LNCaP clone FGC (cell line): ENCODE measurements around the gene FAM90A26.
"Not testable (repeated sequence)": the region's sequence is repeated elsewhere in the genome, so short reads cannot be mapped to it uniquely, and the experiment has no call there.

Experiments
- DNase-seq: peaks from one replicate; pipeline ENCODE4 v3.0.0-alpha.2; 2011; ENCODE audit warnings: low read depth
- H3K4me3 ChIP-seq: 2 replicates; pipeline ENCODE4 v1.5.1; 2011; ENCODE audit warnings: mild to moderate bottlenecking, low read depth, low read length, control low read depth

The FAM90A26 gene

DNA sequence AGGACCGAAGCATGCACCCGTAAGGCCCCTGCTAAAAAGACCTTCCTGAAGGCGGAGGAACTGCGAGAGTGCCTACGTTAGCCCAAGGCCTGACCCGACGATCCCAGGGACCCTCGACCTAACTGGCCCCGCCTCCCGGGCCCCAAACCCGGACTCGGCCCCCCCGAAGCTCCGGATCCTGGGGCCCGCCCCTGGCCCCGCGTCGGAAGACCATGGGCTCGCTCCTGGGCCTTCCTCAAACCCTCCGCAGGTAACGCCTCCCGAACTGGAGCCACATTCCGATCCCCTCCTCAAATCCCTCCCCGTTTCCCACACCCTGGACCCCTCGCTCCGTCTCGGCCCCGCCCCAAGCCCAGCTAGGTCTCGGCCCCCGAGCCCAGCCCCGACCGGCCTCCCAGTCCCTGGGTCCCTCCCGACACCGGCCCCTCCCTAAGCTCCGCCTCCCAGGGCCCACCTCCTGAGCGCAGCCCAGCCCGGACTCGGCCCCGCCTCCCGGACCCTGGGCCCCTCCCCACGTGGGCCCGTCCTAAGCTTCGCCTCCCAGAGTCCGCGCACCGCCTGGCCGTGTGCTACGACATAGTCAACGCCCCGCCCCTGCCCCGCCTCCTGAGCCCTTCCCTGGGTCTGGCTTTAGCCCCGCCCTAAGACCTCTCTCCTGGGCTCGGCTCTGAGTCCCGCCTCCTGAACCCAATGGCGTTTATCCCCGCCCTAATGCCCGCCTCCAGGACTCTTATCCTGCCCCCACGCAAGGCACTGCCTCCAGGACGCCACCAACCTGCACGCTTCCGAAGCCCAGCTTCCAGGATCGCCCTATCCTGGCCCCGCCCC is 17.8 kb upstream of the FAM90A26 start:
- DNase-seq, result peak; percentile 38
- H3K4me3 ChIP-seq, result peak overlapping the region; percentile 43

DNA sequence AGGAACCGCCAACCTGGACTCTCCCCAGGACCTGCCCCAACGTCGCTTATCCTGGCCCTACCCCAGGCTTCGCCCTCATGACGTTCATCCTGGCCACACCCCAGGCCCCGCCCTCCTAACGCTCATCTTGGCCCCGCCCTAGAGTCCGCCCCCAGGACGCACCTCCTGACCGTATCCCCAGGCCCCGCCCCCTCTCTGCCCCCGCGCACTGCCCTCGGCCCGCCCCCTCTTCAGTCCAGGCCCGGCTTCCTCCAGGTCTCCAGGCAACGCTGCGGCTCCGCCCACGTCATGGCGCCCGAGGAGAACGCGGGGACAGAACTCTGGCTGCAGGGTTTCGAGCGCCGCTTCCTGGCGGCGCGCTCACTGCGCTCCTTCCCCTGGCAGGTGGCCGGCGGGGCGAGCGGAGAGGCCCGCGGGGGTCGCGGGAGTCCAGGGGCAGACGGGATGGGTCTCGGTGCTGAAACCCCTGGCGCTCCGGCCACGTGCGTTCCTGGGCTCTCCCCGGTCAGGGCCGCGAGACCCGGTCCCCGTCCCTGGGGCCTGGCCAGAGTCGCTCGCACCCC is 17.1 kb upstream of the FAM90A26 start:
- peak; percentile 74 for DNase-seq

DNA sequence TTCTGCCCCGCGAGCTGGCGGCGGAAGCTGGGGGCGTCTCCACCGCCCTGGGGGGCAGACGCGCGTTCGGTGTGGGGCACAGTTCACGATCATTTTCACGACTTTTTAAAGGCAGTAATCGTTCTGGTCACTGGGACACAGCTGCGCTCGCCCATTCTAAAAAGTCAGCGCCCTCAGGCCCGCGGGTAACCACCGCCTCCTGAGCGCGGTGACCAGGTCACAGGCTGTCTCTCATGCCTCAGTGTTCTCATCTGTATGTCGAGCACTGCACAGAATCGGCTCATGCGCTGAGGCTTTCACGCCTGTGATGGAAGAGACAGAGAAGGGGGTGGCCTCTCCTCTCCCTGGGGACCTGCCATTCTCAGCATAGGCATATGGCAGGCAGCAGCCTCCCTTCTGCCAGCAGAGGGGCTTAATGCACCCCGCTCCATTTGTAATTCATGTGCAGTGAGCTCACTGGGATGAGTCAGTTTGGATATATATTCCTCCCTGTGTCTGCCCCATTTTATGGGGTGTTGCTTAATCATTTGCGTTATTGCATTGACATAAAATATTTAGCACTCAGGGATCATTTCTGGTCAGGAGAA is 16.5 kb upstream of the FAM90A26 start:
- not testable (repeated sequence) for DNase-seq
- H3K4me3 ChIP-seq, result peak overlapping the region; percentile 56

More for the DNA sequence above, 17.1 kb upstream of the FAM90A26 start:
- H3K4me3 ChIP-seq, result peak overlapping the region; percentile 56

DNA sequence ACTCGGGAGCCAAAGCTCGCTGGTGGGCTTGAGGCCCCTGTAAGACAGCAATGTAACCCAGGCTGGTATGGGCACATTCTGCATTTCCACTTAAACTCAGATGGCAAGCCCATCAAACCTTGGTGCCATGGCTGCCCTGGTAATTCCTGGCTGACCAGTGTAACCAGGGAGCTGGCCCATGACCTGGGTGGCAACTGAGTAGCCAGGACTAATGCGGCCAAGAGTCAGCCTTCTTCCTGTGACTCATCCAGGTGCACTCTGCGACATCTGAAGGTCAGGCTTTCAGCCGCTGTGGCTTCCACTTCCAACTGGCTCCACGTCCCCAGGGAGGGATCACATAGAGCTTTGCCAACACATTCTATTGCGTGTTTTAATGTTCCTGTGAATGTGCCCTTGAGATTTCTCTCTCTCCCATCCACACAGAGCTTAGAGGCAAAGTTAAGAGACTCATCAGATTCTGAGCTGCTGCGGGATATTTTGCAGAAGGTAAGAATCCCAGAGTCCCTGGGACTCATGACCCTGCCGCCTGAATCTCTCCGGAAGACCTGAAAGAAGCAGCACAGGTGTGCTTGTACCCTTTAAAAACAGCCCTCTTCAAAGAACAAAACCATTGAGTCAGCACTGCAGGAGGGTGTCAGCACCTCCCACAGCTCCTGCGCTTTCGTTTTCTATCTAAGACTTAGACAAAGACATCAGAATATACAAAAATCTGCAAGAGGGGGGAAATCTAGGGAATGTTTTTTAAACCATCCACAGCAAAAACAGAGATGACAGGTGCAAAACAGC is 14.9 kb upstream of the FAM90A26 start:
- H3K4me3 ChIP-seq, DNase-seq: not testable (repeated sequence)

DNA sequence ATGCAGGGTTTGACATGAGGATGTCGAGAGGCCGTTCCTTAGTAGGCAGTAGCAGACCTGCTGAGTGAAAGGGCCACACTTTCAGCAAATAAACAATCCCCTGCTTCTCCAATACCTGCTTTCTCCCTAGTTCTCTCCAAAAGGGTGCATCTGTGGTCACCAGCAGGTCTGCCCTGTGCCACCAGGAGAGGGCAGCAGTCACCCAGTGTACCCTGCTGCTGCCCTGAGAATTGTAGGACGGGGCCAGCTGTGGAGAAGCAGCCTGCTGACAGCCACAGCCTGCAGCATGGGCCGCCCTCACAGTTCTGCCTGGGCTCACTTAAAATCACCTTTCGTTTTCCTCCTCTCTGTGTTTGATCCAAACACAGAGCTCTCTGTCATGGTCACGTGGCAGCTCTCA is 11.8 kb upstream of the FAM90A26 start:
- not testable (repeated sequence) for DNase-seq, H3K4me3 ChIP-seq

DNA sequence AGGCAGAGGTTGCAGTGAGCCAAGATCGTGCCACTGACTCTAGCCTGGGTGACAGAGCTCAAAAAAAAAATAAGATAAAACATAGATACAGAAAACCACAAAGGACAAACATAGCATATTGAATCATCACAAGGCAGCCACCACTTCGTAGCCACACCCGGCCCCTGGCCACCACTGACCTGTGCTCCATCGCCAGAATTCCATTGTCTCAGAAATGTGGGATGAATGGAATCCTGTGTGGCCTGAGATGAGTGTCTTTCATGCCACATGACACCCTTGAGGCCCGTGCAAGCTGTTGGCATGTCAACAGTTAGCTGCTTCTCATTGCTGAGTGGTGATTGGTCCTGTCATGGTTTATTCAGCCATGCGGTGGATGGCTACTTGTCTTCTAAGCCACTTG is 10.2 kb upstream of the FAM90A26 start:
- DNase-seq, H3K4me3 ChIP-seq: not testable (repeated sequence)

DNA sequence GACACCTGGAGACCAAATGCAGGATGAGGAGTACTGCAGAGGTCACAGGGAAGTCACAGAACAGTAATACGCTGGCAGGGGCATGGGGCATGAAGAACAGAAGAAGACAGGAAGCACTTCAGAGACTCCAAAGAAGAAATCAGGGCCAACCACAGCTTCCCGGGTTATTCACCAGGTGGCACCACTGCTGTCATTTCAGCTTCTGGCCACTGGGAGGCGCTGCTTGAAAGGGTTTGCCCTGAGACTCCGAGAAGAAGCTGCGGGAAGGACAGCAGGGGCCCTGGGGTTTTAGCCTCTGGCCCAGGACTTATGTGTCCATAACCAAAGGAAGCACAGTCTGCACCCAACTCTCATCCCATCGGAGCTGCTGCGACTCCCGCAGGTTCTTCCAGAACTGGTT is 4.2 kb upstream of the FAM90A26 start:
- not testable (repeated sequence) for H3K4me3 ChIP-seq, DNase-seq

DNA sequence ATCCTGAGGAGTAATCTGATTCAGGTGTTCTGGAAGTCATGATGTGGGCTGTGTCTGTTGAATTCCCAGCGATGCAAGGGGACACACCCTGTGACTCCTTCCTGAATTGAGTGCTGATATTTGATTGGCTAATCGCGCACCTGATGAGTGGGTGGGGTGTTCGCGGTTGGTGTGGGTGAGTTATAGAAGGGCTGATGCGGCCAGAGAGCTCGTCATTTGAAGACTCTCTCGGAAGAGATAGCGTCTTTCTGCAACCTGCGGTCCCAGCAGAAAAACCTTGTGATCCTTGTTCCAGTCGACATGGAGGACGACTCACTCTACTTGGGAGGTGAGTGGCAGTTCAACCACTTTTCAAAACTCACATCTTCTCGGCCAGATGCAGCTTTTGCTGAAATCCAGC is 40.1 kb downstream of the FAM90A26 start, which contains the start of gene USP17L10:
Gene USP17L10, plus strand, starts transcription at position 301 of the 400 bp plus-strand sequence. Its CDS starts 0 bp downstream, at position 301.
- not testable (repeated sequence) for H3K4me3 ChIP-seq, DNase-seq

DNA sequence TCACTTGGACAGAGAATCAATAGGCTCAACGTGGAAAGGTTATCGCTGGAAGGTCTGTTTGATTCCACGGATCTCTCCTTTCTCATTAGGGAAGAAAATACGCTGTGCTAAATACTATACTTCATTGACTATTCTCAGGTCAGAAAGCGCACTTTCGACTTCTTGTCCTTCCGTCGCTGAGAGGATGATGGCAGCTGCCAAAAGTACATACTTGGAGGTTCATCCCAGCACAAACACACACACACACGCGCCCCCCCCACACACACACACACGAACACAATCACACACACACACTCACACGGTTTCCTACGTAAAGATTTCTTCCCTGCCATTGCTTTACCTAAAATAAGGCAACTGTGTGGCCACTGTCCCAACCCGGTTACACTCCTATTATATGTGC is 44.5 kb downstream of the FAM90A26 start:
- DNase-seq, H3K4me3 ChIP-seq: not testable (repeated sequence)

DNA sequence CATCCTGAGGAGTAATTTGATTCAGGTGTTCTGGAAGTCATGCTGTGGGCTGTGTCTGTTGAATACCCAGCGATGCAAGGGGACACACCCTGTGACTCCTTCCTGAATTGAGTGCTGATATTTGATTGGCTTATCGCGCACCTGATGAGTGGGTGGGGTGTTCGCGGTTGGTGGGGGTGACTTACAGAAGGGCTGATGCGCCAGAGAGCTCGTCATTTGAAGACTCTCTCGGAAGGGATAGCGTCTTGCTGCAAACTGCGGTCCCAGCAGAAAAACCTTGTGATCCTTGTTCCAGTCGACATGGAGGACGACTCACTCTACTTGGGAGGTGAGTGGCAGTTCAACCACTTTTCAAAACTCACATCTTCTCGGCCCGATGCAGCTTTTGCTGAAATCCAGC is 44.9 kb downstream of the FAM90A26 start, which contains the start of gene USP17L11:
Gene USP17L11, plus strand, starts transcription at position 301 of the 400 bp plus-strand sequence. Its CDS starts 0 bp downstream, at position 301.
- not testable (repeated sequence) for DNase-seq, H3K4me3 ChIP-seq

DNA sequence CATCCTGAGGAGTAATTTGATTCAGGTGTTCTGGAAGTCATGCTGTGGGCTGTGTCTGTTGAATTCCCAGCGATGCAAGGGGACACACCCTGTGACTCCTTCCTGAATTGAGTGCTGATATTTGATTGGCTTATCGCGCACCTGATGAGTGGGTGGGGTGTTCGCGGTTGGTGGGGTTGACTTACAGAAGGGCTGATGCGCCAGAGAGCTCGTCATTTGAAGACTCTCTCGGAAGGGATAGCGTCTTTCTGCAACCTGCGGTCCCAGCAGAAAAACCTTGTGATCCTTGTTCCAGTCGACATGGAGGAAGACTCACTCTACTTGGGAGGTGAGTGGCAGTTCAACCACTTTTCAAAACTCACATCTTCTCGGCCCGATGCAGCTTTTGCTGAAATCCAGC is 49.6 kb downstream of the FAM90A26 start, which contains the start of gene USP17L12:
Gene USP17L12, plus strand, starts transcription at position 301 of the 400 bp plus-strand sequence. Its CDS starts 0 bp downstream, at position 301.
- not testable (repeated sequence) for DNase-seq, H3K4me3 ChIP-seq

DNA sequence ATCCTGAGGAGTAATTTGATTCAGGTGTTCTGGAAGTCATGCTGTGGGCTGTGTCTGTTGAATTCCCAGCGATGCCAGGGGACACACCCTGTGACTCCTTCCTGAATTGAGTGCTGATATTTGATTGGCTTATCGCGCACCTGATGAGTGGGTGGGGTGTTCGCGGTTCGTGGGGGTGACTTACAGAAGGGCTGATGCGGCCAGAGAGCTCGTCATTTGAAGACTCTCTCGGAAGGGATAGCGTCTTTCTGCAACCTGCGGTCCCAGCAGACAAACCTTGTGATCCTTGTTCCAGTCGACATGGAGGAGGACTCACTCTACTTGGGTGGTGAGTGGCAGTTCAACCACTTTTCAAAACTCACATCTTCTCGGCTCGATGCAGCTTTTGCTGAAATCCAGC is 54.4 kb downstream of the FAM90A26 start, which contains the start of gene USP17L13:
Gene USP17L13, plus strand, starts transcription at position 301 of the 400 bp plus-strand sequence. Its CDS starts 0 bp downstream, at position 301.
- not testable (repeated sequence) for DNase-seq, H3K4me3 ChIP-seq
